Hypothalamus (tissue), 51 donors: ENCODE results near the gene CRTAC1.

Source experiments
- DNase-seq, 51 donors: peaks; one replicate each; lab custom pipeline; 2025; lab: John Stamatoyannopoulos, UW

The CRTAC1 gene

GRCh38 chr10:97879241-97879640, 151.2 kb downstream of the CRTAC1 start:
- no peak for DNase-seq

- DNase-seq: no peak
These were observed 154.0 kb downstream of the CRTAC1 start for GRCh38 chr10:97876402-97876801.

- DNase-seq: no peak
These were observed 155.0 kb downstream of the CRTAC1 start for GRCh38 chr10:97875391-97875790.

- no peak for DNase-seq
These were observed 156.1 kb downstream of the CRTAC1 start for GRCh38 chr10:97874332-97874731.

- DNase-seq: no peak
These were observed 156.9 kb downstream of the CRTAC1 start for GRCh38 chr10:97873569-97873968.

GRCh38 chr10:97870990-97871389, 159.4 kb downstream of the CRTAC1 start:
- no peak for DNase-seq

GRCh38 chr10:97869091-97870042, 161.1 kb downstream of the CRTAC1 start:
- DNase-seq: peak in 46 of 51 donors; percentile 8 to 90 (median 68)

GRCh38 chr10:97868134-97868685, 162.2 kb downstream of the CRTAC1 start:
- DNase-seq: no peak

GRCh38 chr10:97867220-97867800, 163.1 kb downstream of the CRTAC1 start:
- no peak for DNase-seq

GRCh38 chr10:97866524-97867219, 163.7 kb downstream of the CRTAC1 start:
- DNase-seq: no peak

- no peak for DNase-seq
These were observed 164.9 kb downstream of the CRTAC1 start for GRCh38 chr10:97865488-97865887.

GRCh38 chr10:97863808-97864207, 166.6 kb downstream of the CRTAC1 start:
- DNase-seq: no peak

GRCh38 chr10:97861924-97862323, 168.5 kb downstream of the CRTAC1 start:
- DNase-seq: no peak

- DNase-seq: peak in 7 of 51 donors; percentile 11 to 80 (median 28)
These were observed 169.2 kb downstream of the CRTAC1 start for GRCh38 chr10:97861097-97861750.

GRCh38 chr10:97858001-97858439, 172.4 kb downstream of the CRTAC1 start:
- DNase-seq: peak in 5 of 51 donors; percentile 1 to 30 (median 20)

GRCh38 chr10:97854743-97855142, 175.7 kb downstream of the CRTAC1 start:
- no peak for DNase-seq

- DNase-seq: peak in 8 of 51 donors; percentile 17 to 56 (median 32)
These were observed 177.5 kb downstream of the CRTAC1 start for GRCh38 chr10:97852840-97853405.

GRCh38 chr10:97852277-97852676, 178.1 kb downstream of the CRTAC1 start:
- peak in 2 of 51 donors; percentile 18 to 26 for DNase-seq

GRCh38 chr10:97851341-97852001, 178.9 kb downstream of the CRTAC1 start:
- DNase-seq: peak in 34 of 51 donors; percentile 15 to 76 (median 51)
